Measurements from ENCODE around the gene ATG2A. TPM values are rescaled to one million over a fixed set of nuclear protein-coding genes. Genes with fewer than 3 reads are reported as not detected.

ATG2A gene
- total RNA-seq, 1 experiment from 2014 or later = 24.7 TPM

GRCh38 chr11:64862987-64863390 is 54.0 kb downstream of the ATG2A start:
- H3K36me3 ChIP-seq (ENCODE audit: control insufficient read depth in 1 of 2, insufficient read depth in 2 of 2, low read length in 2 of 2) = peaks cover 3 to 11% of the 10 kb centered on the region in 2 experiments; a peak in 1 of 4 replicates
- CTCF ChIA-PET = interaction anchor here (1.2 kb wide), 1 partner anchor 24 kb away, joined by 3 read pairs; no protein-coding TSS in a partner anchor

GRCh38 chr11:64861227-64861975 is 55.6 kb downstream of the ATG2A start:
- no TSS peak for BruUV-seq (replicated peaks)
- no peaks in the 10 kb centered on the region for H4K20me1 ChIP-seq (ENCODE audit: insufficient read depth)
- POLR2A ChIA-PET = interaction anchor here (2.9 kb wide), 1 partner anchor 16 kb away, joined by 12 read pairs; the partner anchor contains the start of gene EHD1
- H3K27me3 ChIP-seq (ENCODE audit: insufficient read depth, low read length) = no peaks in the 10 kb centered on the region
- no peak for ATAC-seq
- RAD21 ChIA-PET (ENCODE audit: low non-redundant PET in 1 of 2, low total read pairs in 2 of 2, uncharacterized antibody in 2 of 2, unreplicated experiment in 2 of 2) = interaction anchor here in 1 of 2 experiments (0.8 kb wide), 1 partner anchor 15 kb away, joined by 3 read pairs; no protein-coding TSS in a partner anchor
- no peak for DNase-seq (ENCODE audit: low read depth, low spot score)
- H2AFZ ChIP-seq (ENCODE audit: low read depth, low read length, poor library complexity, severe bottlenecking) = no peak overlapping the region
- no peak overlapping the region for H3K4me3 ChIP-seq (replicated peaks in 1 of 2; ENCODE audit: low read depth in 1 of 2, low read length in 2 of 2)
- peaks cover 77% of the 10 kb centered on the region for H3K79me2 ChIP-seq (ENCODE audit: insufficient read depth, low read length)
- intact Hi-C loops (cut with micrococcal nuclease) = no loop called here
- H3K4me1 ChIP-seq (ENCODE audit: control insufficient read depth in 1 of 2, insufficient read depth in 2 of 2, low read length in 2 of 2) = peaks cover 20 to 79% of the 10 kb centered on the region in 2 experiments
- H3K9me3 ChIP-seq (ENCODE audit: control insufficient read depth in 1 of 2, insufficient read depth in 1 of 2, low read depth in 1 of 2, low read length in 2 of 2) = no peaks in the 10 kb centered on the region
- 0 out of 2 replicates have a peak overlapping the region, but pooled peaks have one; percentile 8 for H3K4me2 ChIP-seq (ENCODE audit: low read length)
- no peaks in the 10 kb centered on the region for H3K9me2 ChIP-seq (ENCODE audit: insufficient read depth)
- no peak overlapping the region for H3K9ac ChIP-seq (ENCODE audit: low read length)
- CTCF ChIA-PET = interaction anchor here (0.6 to 1.2 kb wide), 3 partner anchors 12 to 26 kb away, joined by 3 read pairs; partner anchors contain the start of gene EHD1
- H3K36me3 ChIP-seq (ENCODE audit: control insufficient read depth in 1 of 2, insufficient read depth in 2 of 2, low read length in 2 of 2) = peaks cover 3 to 11% of the 10 kb centered on the region in 2 experiments; a peak in 1 of 4 replicates
- H3K27ac ChIP-seq (ENCODE audit: low read depth, low read length) = no peak overlapping the region
- TF ChIP-seq REST (IDR thresholded peaks at IDR 0.05; ENCODE audit: low read depth) (no peak), ZBTB33 (IDR thresholded peaks at IDR 0.05; ENCODE audit: extremely low read depth, insufficient replicate concordance, low read length) (no peak), SRF (IDR thresholded peaks at IDR 0.05; ENCODE audit: low read depth) (no peak), ZNF274 (IDR thresholded peaks at IDR 0.05; ENCODE audit: low read depth, low read length) (no peak), ELF1 (IDR thresholded peaks at IDR 0.05; ENCODE audit: borderline replicate concordance, low read depth) (no peak), JUND (IDR thresholded peaks at IDR 0.05) (no peak)

More at GRCh38 chr11:64862987-64863390, 54.0 kb downstream of the ATG2A start:
- Histone ChIP-seq H3K27me3 (ENCODE audit: insufficient read depth, low read length) (no peaks in the 10 kb centered on the region), H2AFZ (ENCODE audit: low read depth, low read length, poor library complexity, severe bottlenecking) (no peak overlapping the region), H3K27ac (ENCODE audit: low read depth, low read length) (no peak overlapping the region; the same call in 1 of the 2 replicates), H3K9me2 (ENCODE audit: insufficient read depth) (no peaks in the 10 kb centered on the region), H3K4me3 (replicated peaks in 1 of 2; ENCODE audit: low read depth in 1 of 2, low read length in 2 of 2) (no peak overlapping the region), H4K20me1 (ENCODE audit: insufficient read depth) (no peaks in the 10 kb centered on the region), H3K4me1 (ENCODE audit: control insufficient read depth in 1 of 2, insufficient read depth in 2 of 2, low read length in 2 of 2) (peaks cover 5 to 73% of the 10 kb centered on the region in 2 experiments; a peak in 3 of 4 replicates), H3K9ac (ENCODE audit: low read length) (no peak overlapping the region), H3K4me2 (ENCODE audit: low read length) (no peak overlapping the region), H3K9me3 (ENCODE audit: control insufficient read depth in 1 of 2, insufficient read depth in 1 of 2, low read depth in 1 of 2, low read length in 2 of 2) (no peaks in the 10 kb centered on the region), H3K79me2 (ENCODE audit: insufficient read depth, low read length) (peaks cover 84% of the 10 kb centered on the region)
- ATAC-seq (no peak), DNase-seq (ENCODE audit: low read depth, low spot score) (no peak)
- no TSS peak for BruUV-seq (replicated peaks)
- ChIA-PET POLR2A (interaction anchor here (2.9 kb wide), 1 partner anchor 14 kb away, joined by 12 read pairs; the partner anchor contains the start of gene EHD1), RAD21 (ENCODE audit: low non-redundant PET in 1 of 2, low total read pairs in 2 of 2, uncharacterized antibody in 2 of 2, unreplicated experiment in 2 of 2) (no interaction called here)
- TF ChIP-seq ATF3 (IDR thresholded peaks at IDR 0.05) = no peak
- TF ChIP-seq MAX (IDR thresholded peaks at IDR 0.05) = no peak
- TF ChIP-seq EGR1 (IDR thresholded peaks at IDR 0.05; ENCODE audit: low read depth) = no peak
- no peak for TF ChIP-seq CEBPB (IDR thresholded peaks at IDR 0.05; ENCODE audit: low read depth)
- no peak for TF ChIP-seq TCF7L2 (IDR thresholded peaks at IDR 0.05; ENCODE audit: borderline replicate concordance, extremely low read depth, insufficient read depth, insufficient read length)
- no peak for TF ChIP-seq ZFX (IDR thresholded peaks at IDR 0.05)
- TF ChIP-seq FOSL1 (IDR thresholded peaks at IDR 0.05; ENCODE audit: low read depth) = no peak
- intact Hi-C loops (cut with micrococcal nuclease) = no loop called here

All from HCT116 (cell line).